Activated naive CD8-positive, alpha-beta T cell (primary cell): ENCODE measurements around the gene KRTAP10-7.
"Not testable (repeated sequence)": the region's sequence is repeated elsewhere in the genome, so short reads cannot be mapped to it uniquely, and the experiment has no call there.

Experiments
- H3K27ac Mint-ChIP-seq: one replicate; pipeline ENCODE4 v1.8.0; 2021; ENCODE audit warnings: mixed read lengths
- H3K27me3 Mint-ChIP-seq: one replicate; pipeline ENCODE4 v1.8.0; 2021; ENCODE audit warnings: mixed read lengths
- H3K36me3 Mint-ChIP-seq: one replicate; pipeline ENCODE4 v1.8.0; 2021; ENCODE audit warnings: mixed read lengths
- H3K4me1 Mint-ChIP-seq: one replicate; pipeline ENCODE4 v1.8.0; 2021; ENCODE audit warnings: low read depth, mixed read lengths
- H3K4me3 Mint-ChIP-seq: one replicate; pipeline ENCODE4 v1.8.0; 2021; ENCODE audit warnings: mild to moderate bottlenecking, mixed read lengths
- H3K9me3 Mint-ChIP-seq: one replicate; pipeline ENCODE4 v1.8.0; 2021; ENCODE audit warnings: low read depth, mixed read lengths

Gene KRTAP10-7

GRCh38 chr21:44579056-44579832, 21.2 kb upstream of the KRTAP10-7 start:
- Mint-ChIP-seq H3K4me3 (no peak overlapping the region), H3K27me3 (no peaks in the 10 kb centered on the region), H3K4me1 (peaks cover 30% of the 10 kb centered on the region), H3K36me3 (peaks cover 7% of the 10 kb centered on the region), H3K27ac (no peak overlapping the region), H3K9me3 (peaks cover 13% of the 10 kb centered on the region)

GRCh38 chr21:44579833-44580144, 20.6 kb upstream of the KRTAP10-7 start:
- peaks cover 29% of the 10 kb centered on the region for H3K4me1 Mint-ChIP-seq
- peaks cover 13% of the 10 kb centered on the region for H3K9me3 Mint-ChIP-seq
- peaks cover 7% of the 10 kb centered on the region for H3K36me3 Mint-ChIP-seq
- H3K4me3 Mint-ChIP-seq: no peak overlapping the region
- no peaks in the 10 kb centered on the region for H3K27me3 Mint-ChIP-seq
- no peak overlapping the region for H3K27ac Mint-ChIP-seq

- not testable (repeated sequence) for H3K27me3 Mint-ChIP-seq, H3K4me3 Mint-ChIP-seq, H3K36me3 Mint-ChIP-seq
- peaks cover 13% of the 10 kb centered on the region for H3K9me3 Mint-ChIP-seq
- peaks cover 29% of the 10 kb centered on the region for H3K4me1 Mint-ChIP-seq
- peak within 1 kb of the TSS; percentile 46 for H3K27ac Mint-ChIP-seq
Observed at GRCh38 chr21:44580231-44580821, 20.1 kb upstream of the KRTAP10-7 start, which contains the start of gene KRTAP10-5. KRTAP10-5 (minus strand) TSS chr21:44580604; CDS start chr21:44580578, 26 bp downstream.

- Mint-ChIP-seq H3K4me3 (no peak overlapping the region), H3K27me3 (no peaks in the 10 kb centered on the region), H3K9me3 (peaks cover 13% of the 10 kb centered on the region), H3K4me1 (peaks cover 29% of the 10 kb centered on the region), H3K36me3 (peaks cover 10% of the 10 kb centered on the region), H3K27ac (peak overlapping the region; percentile 46)
Observed at GRCh38 chr21:44581158-44581557, 19.2 kb upstream of the KRTAP10-7 start.

GRCh38 chr21:44582055-44582454, 18.3 kb upstream of the KRTAP10-7 start:
- Mint-ChIP-seq H3K27ac (no peak overlapping the region), H3K36me3 (peaks cover 6% of the 10 kb centered on the region), H3K4me3 (no peak overlapping the region), H3K4me1 (peaks cover 29% of the 10 kb centered on the region), H3K27me3 (no peaks in the 10 kb centered on the region), H3K9me3 (peaks cover 7% of the 10 kb centered on the region)

GRCh38 chr21:44583089-44583799, 17.2 kb upstream of the KRTAP10-7 start:
- Mint-ChIP-seq H3K27me3 (no peaks in the 10 kb centered on the region), H3K4me3 (no peak overlapping the region), H3K9me3 (peaks cover 4% of the 10 kb centered on the region), H3K36me3 (peaks cover 6% of the 10 kb centered on the region), H3K27ac (no peak overlapping the region), H3K4me1 (peaks cover 29% of the 10 kb centered on the region)

- Mint-ChIP-seq H3K27ac (no peak overlapping the region), H3K4me1 (peaks cover 29% of the 10 kb centered on the region), H3K9me3 (peaks cover 4% of the 10 kb centered on the region), H3K4me3 (no peak overlapping the region), H3K27me3 (no peaks in the 10 kb centered on the region), H3K36me3 (peaks cover 6% of the 10 kb centered on the region)
Observed at GRCh38 chr21:44583800-44584147, 16.6 kb upstream of the KRTAP10-7 start.

GRCh38 chr21:44585892-44586291, 14.5 kb upstream of the KRTAP10-7 start:
- Mint-ChIP-seq H3K36me3 (peaks cover 6% of the 10 kb centered on the region), H3K9me3 (peaks cover 4% of the 10 kb centered on the region), H3K27me3 (no peaks in the 10 kb centered on the region), H3K4me3 (no peak overlapping the region), H3K27ac (no peak overlapping the region), H3K4me1 (peaks cover 28% of the 10 kb centered on the region)

GRCh38 chr21:44589094-44589493, 11.3 kb upstream of the KRTAP10-7 start:
- Mint-ChIP-seq H3K9me3 (no peaks in the 10 kb centered on the region), H3K27me3 (no peaks in the 10 kb centered on the region)

GRCh38 chr21:44589586-44590305, 10.7 kb upstream of the KRTAP10-7 start:
- H3K4me3 Mint-ChIP-seq: no peak overlapping the region
- no peaks in the 10 kb centered on the region for H3K9me3 Mint-ChIP-seq
- peaks cover 3% of the 10 kb centered on the region for H3K36me3 Mint-ChIP-seq
- H3K4me1 Mint-ChIP-seq: peaks cover 5% of the 10 kb centered on the region
- H3K27me3 Mint-ChIP-seq: no peaks in the 10 kb centered on the region
- no peak overlapping the region for H3K27ac Mint-ChIP-seq

More at GRCh38 chr21:44589094-44589493, 11.3 kb upstream of the KRTAP10-7 start:
- no peak overlapping the region for H3K27ac Mint-ChIP-seq
- H3K4me1 Mint-ChIP-seq: peaks cover 9% of the 10 kb centered on the region
- no peak overlapping the region for H3K4me3 Mint-ChIP-seq
- H3K36me3 Mint-ChIP-seq: peaks cover 3% of the 10 kb centered on the region

- H3K27ac Mint-ChIP-seq: no peak overlapping the region
- H3K4me1 Mint-ChIP-seq: peaks cover 5% of the 10 kb centered on the region
- peaks cover 3% of the 10 kb centered on the region for H3K36me3 Mint-ChIP-seq
- H3K9me3 Mint-ChIP-seq: no peaks in the 10 kb centered on the region
- no peaks in the 10 kb centered on the region for H3K27me3 Mint-ChIP-seq
- no peak overlapping the region for H3K4me3 Mint-ChIP-seq
Observed at GRCh38 chr21:44590311-44590721, 10.1 kb upstream of the KRTAP10-7 start.

- H3K4me3 Mint-ChIP-seq, H3K9me3 Mint-ChIP-seq, H3K27ac Mint-ChIP-seq, H3K36me3 Mint-ChIP-seq, H3K27me3 Mint-ChIP-seq, H3K4me1 Mint-ChIP-seq: not testable (repeated sequence)
Observed at GRCh38 chr21:44590897-44591800, 9.2 kb upstream of the KRTAP10-7 start.

GRCh38 chr21:44591801-44592130, 8.6 kb upstream of the KRTAP10-7 start:
- not testable (repeated sequence) for H3K4me1 Mint-ChIP-seq, H3K4me3 Mint-ChIP-seq, H3K36me3 Mint-ChIP-seq, H3K27ac Mint-ChIP-seq, H3K9me3 Mint-ChIP-seq, H3K27me3 Mint-ChIP-seq
